Measurements from ENCODE around the gene DUSP8. TPM values are rescaled to one million over a fixed set of nuclear protein-coding genes. Genes with fewer than 3 reads are reported as not detected.

DUSP8 gene
- total RNA-seq, 2 experiments from 2014 or later: not detected

DNA sequence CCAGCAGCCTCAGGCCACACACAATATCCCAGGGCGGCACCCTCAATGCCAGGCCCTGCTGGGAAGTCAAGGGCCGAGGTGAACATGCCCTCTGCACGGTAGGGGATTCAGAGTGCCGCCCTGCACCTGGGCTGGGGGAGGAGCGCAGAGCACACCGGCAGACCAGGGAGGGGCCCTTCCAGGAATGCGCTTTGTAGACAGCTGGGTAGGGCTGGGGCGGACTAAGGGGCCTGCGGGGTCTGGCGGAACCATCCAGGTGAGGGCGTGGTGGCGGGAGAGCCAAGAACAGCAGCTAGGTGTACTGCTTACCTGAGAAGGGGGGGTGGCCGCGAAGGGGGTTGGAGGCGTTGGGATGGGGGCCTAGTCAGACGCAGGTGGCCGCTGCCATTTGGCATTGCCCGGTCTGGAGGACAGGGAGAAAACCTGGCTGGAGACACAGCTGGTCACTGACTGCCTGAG, 26.0 kb downstream of the DUSP8 start:
- H2AFZ ChIP-seq (ENCODE audit: low read length): no peak overlapping the region
- no peaks in the 10 kb centered on the region for H3K9me3 ChIP-seq (ENCODE audit: low read length)
- no peaks in the 10 kb centered on the region for H3K9me2 ChIP-seq (ENCODE audit: insufficient read depth, low read length)
- ChIA-PET CTCF (ENCODE audit: unreplicated experiment) (interaction anchor here (1.0 kb wide), 1 partner anchor 29 kb away, joined by 5 read pairs; no protein-coding TSS in a partner anchor), POLR2A (interaction anchor here (0.8 kb wide), 1 partner anchor 29 kb away, joined by 9 read pairs; no protein-coding TSS in a partner anchor)
- no peak for DNase-seq (ENCODE audit: low spot score)
- TF ChIP-seq, protein P1, sequence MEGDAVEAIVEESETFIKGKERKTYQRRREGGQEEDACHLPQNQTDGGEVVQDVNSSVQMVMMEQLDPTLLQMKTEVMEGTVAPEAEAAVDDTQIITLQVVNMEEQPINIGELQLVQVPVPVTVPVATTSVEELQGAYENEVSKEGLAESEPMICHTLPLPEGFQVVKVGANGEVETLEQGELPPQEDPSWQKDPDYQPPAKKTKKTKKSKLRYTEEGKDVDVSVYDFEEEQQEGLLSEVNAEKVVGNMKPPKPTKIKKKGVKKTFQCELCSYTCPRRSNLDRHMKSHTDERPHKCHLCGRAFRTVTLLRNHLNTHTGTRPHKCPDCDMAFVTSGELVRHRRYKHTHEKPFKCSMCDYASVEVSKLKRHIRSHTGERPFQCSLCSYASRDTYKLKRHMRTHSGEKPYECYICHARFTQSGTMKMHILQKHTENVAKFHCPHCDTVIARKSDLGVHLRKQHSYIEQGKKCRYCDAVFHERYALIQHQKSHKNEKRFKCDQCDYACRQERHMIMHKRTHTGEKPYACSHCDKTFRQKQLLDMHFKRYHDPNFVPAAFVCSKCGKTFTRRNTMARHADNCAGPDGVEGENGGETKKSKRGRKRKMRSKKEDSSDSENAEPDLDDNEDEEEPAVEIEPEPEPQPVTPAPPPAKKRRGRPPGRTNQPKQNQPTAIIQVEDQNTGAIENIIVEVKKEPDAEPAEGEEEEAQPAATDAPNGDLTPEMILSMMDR (conservative IDR thresholded peaks at IDR 0.05; ENCODE audit: low read length): no peak
- no peaks in the 10 kb centered on the region for H4K20me1 ChIP-seq (ENCODE audit: insufficient read depth, low read length)
- H3K79me2 ChIP-seq (ENCODE audit: insufficient read depth, low read depth, low read length): no peaks in the 10 kb centered on the region
- no peaks in the 10 kb centered on the region for H3K36me3 ChIP-seq (ENCODE audit: insufficient read depth, low read length)
- intact Hi-C loops (cut with micrococcal nuclease; ENCODE audit: unreplicated experiment): loop anchor here (1.0 kb wide), 1 partner anchor 28 kb away; no protein-coding TSS in a partner anchor
- H3K4me3 ChIP-seq (ENCODE audit: low read depth, low read length, poor library complexity, severe bottlenecking): no peak overlapping the region
- no peak overlapping the region for H3K4me2 ChIP-seq (ENCODE audit: low read length)
- H3K4me1 ChIP-seq (ENCODE audit: insufficient read depth, low read length, poor library complexity, severe bottlenecking): no peaks in the 10 kb centered on the region
- no TSS peak for BruUV-seq (replicated peaks)
- no peak overlapping the region for H3K27ac ChIP-seq (ENCODE audit: low read depth, low read length, poor library complexity, severe bottlenecking)

DNA sequence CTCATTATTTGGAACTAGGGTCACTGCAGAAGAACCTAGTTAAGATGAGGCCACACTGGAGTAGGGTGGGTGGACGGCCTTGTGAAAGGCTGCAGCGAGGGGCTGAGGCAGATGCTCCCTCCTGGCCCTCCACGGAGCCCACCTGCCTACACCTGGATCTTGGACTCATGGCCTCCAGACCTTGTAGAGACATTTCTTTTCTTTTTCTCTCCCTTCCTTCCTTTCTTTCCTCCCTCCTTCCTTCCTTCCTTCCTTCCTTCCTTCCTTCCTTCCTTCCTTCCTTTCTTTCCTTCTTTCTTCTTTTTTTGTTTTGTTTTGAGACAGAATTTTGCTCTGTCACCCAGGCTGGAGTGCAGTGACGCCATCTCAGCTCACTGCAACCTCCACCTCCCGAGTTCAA, 26.6 kb downstream of the DUSP8 start:
- TF ChIP-seq EZH2phosphoT487 (IDR thresholded peaks at IDR 0.05; ENCODE audit: borderline replicate concordance, low read depth, low read length): no peak
- TF ChIP-seq, protein P1 (conservative IDR thresholded peaks at IDR 0.05; ENCODE audit: low read length): no peak
- H3K27ac ChIP-seq (ENCODE audit: low read depth, low read length, poor library complexity, severe bottlenecking): no peak overlapping the region
- POLR2A ChIA-PET: interaction anchor here (0.8 kb wide), 1 partner anchor 30 kb away, joined by 9 read pairs; no protein-coding TSS in a partner anchor
- DNase-seq (ENCODE audit: low spot score): no peak
- no peaks in the 10 kb centered on the region for H3K4me1 ChIP-seq (ENCODE audit: insufficient read depth, low read length, poor library complexity, severe bottlenecking)
- H3K36me3 ChIP-seq (ENCODE audit: insufficient read depth, low read length): no peaks in the 10 kb centered on the region
- no TSS peak for BruUV-seq (replicated peaks)
- H3K79me2 ChIP-seq (ENCODE audit: insufficient read depth, low read depth, low read length): no peaks in the 10 kb centered on the region
- H2AFZ ChIP-seq (ENCODE audit: low read length): no peak overlapping the region
- CTCF ChIA-PET (ENCODE audit: unreplicated experiment): no interaction called here
- H3K9me3 ChIP-seq (ENCODE audit: low read length): no peaks in the 10 kb centered on the region
- no peaks in the 10 kb centered on the region for H4K20me1 ChIP-seq (ENCODE audit: insufficient read depth, low read length)
- intact Hi-C loops (cut with micrococcal nuclease; ENCODE audit: unreplicated experiment): no loop called here
- no peak overlapping the region for H3K4me3 ChIP-seq (ENCODE audit: low read depth, low read length, poor library complexity, severe bottlenecking)
- no peak overlapping the region for H3K4me2 ChIP-seq (ENCODE audit: low read length)
- no peaks in the 10 kb centered on the region for H3K9me2 ChIP-seq (ENCODE audit: insufficient read depth, low read length)

DNA sequence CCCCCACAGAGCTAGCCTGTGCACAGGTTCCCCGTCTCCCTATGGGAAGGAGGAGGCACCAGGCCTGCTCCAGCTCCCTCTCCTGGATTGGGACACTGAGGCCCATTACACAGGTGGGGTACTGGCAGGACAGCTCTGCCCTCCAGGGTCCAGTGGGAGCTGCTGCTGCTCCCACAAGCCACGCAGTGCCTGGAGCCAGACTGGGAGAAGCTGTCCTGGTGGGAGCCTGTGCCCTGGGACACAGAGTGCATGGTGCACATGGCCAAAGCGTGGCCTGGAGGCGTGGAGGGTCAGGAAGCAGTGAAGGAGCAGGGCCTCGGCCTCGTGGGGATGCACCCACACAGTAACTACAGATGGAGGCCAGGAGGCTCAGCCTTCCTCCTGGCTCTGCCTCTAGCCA, 27.5 kb downstream of the DUSP8 start:
- ChIA-PET CTCF (ENCODE audit: unreplicated experiment) (interaction anchor here (0.5 kb wide), 1 partner anchor 470 kb away, joined by 3 read pairs; no protein-coding TSS in a partner anchor), POLR2A (no interaction called here)
- intact Hi-C loops (cut with micrococcal nuclease; ENCODE audit: unreplicated experiment): no loop called here
- DNase-seq (ENCODE audit: low spot score): no peak
- Histone ChIP-seq H3K79me2 (ENCODE audit: insufficient read depth, low read depth, low read length) (no peaks in the 10 kb centered on the region), H3K9me2 (ENCODE audit: insufficient read depth, low read length) (no peaks in the 10 kb centered on the region), H3K27ac (ENCODE audit: low read depth, low read length, poor library complexity, severe bottlenecking) (no peak overlapping the region), H3K4me3 (ENCODE audit: low read depth, low read length, poor library complexity, severe bottlenecking) (no peak overlapping the region), H4K20me1 (ENCODE audit: insufficient read depth, low read length) (no peaks in the 10 kb centered on the region), H3K36me3 (ENCODE audit: insufficient read depth, low read length) (no peaks in the 10 kb centered on the region), H3K4me1 (ENCODE audit: insufficient read depth, low read length, poor library complexity, severe bottlenecking) (no peaks in the 10 kb centered on the region), H3K9me3 (ENCODE audit: low read length) (no peaks in the 10 kb centered on the region), H3K4me2 (ENCODE audit: low read length) (no peak overlapping the region), H2AFZ (ENCODE audit: low read length) (no peak overlapping the region)
- no peak for TF ChIP-seq EZH2phosphoT487 (IDR thresholded peaks at IDR 0.05; ENCODE audit: borderline replicate concordance, low read depth, low read length)
- TF ChIP-seq, protein P1 (conservative IDR thresholded peaks at IDR 0.05; ENCODE audit: low read length): no peak
- BruUV-seq (replicated peaks): no TSS peak
